SK-N-MC (cell line): Measurements from ENCODE around the gene MKRN2.

Experiments used
- EZH2 ChIP-seq: fragments of 200-600 bp; sonication (generic); IDR thresholded peaks from one replicate; pipeline ENCODE4 v1.6.1; 2017; ENCODE audit warnings: antibody characterized with exemption
- POLR2AphosphoS5 ChIP-seq: IDR thresholded peaks from 2 replicates; pipeline ENCODE4 v1.6.1; 2012; ENCODE audit warnings: mild to moderate bottlenecking, low read depth, low read length, borderline replicate concordance

DNA sequence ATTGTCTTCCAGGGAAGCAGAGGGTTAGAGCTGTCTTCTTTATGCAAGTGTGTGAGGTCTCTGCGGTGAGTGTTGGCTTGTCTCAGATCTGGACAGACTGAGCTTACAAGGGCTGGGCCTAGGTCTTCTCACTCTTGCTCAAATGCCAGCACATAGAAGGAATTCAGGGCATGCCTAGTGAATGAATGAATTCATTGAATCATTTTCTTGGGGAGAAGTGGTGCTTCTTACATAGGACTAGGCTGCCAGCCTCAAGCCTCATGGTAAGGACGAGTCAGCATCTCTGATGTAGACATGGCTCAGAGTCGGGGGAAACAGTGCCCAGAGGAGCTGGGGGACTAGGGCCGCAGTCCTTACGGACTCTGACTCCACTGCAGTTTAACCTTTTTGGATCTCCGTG lies 17.2 kb downstream of the MKRN2 start:
- TF ChIP-seq POLR2AphosphoS5 (no peak), EZH2 (no peak)
